ENCODE measurements around the gene OR4A15.

The OR4A15 gene

GRCh38 chr11:55367674-55368073 is at the start of gene OR4A15:
OR4A15 (plus strand) TSS chr11:55367974; CDS start chr11:55367974, 0 bp downstream.
- DNase-seq (ENCODE audit: low read depth, low spot score) = no peak

DNA sequence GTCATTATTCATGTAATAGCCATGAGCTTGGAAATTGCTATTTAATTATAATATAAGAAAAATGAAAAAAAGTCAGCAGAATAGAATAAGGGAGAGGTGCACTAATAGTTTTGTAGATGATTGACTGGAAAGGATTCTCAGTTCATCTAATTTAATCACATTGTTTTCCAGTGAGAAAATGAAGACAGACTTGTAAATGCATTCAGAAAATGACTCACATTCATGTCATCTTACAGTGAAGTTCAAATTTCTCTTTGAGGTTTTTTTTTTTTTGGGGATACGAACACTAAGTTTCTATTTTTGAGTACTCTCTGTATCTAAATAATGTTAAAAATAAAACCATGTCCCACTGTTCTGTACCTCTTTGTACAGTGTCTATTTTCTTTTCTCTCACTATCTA is 43.3 kb upstream of the OR4A15 start:
- no peak for DNase-seq (ENCODE audit: low read depth, low spot score)

GRCh38 chr11:55342901-55343300 is 24.9 kb upstream of the OR4A15 start, which contains the start of gene OR4A16:
OR4A16 (plus strand) TSS chr11:55343201; CDS start chr11:55343201, 0 bp downstream.
- no peak for DNase-seq (ENCODE audit: low read depth, low spot score)

DNA sequence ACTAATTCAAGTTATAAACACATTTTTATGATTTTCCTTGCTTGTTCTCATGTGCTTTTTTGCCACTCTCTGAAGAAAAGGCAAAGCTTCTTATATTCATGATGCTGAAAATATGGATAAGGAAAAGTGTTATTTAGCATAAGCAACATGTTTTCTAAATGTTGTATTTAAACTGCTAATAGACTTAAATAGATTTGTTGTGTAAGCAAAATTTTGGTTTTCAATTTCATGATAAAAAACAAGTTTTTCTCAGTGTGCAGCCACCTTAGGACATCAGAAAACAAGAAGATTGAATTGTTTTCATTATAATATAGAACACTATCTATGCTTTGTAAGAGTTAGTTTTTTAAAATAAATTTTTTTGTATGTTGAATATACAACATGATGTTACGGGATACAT is 22.5 kb upstream of the OR4A15 start:
- no peak for DNase-seq (ENCODE audit: low read depth, low spot score)

GRCh38 chr11:55349032-55349431 is 18.7 kb upstream of the OR4A15 start:
- DNase-seq (ENCODE audit: low read depth, low spot score) = no peak

- DNase-seq (ENCODE audit: low read depth, low spot score) = no peak
Measured at GRCh38 chr11:55357560-55358184, 10.1 kb upstream of the OR4A15 start.

DNA sequence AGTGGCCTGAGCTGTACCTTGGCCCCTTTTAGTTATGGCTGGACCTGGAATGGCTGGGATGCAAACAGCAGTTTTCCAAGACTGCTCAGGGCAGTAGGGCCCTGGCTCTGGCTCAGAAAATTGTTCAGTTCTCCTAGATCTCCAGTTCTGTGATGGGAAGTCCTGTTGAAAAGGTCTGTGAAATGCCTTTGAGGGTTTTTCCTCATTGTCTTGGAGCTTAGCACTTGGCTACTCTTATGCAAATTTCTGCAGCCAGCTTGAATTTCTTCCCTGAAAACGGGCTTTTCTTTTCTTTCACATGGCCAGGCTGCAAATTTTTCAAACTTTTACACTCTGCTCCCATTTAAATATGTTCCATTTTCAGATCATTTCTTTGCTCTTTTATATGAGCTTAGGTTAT is 33.2 kb downstream of the OR4A15 start:
- DNase-seq (ENCODE audit: low read depth, low spot score) = no peak
